Suprapubic skin (tissue), 4 donors: Measurements from ENCODE around the gene RASD2.

Experiments
- CTCF ChIP-seq, 2 donors: fragments of 200-600 bp in 1 of 2; fragments of 450-650 bp in 1 of 2; sonication (generic) in 1 of 2; IDR thresholded peaks; one replicate each; pipeline ENCODE4 v1.5.1; 2016 to 2019; ENCODE audit warnings: antibody characterized with exemption in 2 of 2, mild to moderate bottlenecking in 1 of 2, moderate library complexity in 1 of 2
- EP300 ChIP-seq: sonication (generic); formaldehyde crosslinking; IDR thresholded peaks from one replicate; pipeline ENCODE4 v1.6.1; 2017; ENCODE audit warnings: antibody characterized with exemption
- POLR2A ChIP-seq, 2 donors: fragments of 450-650 bp; IDR thresholded peaks; one replicate each; pipeline ENCODE4 v1.6.1; 2017; ENCODE audit warnings: antibody characterized with exemption in 2 of 2, mild to moderate bottlenecking in 2 of 2, moderate library complexity in 2 of 2
- POLR2AphosphoS5 ChIP-seq, 3 donors: sonication (generic); formaldehyde crosslinking; IDR thresholded peaks; one replicate each; pipeline ENCODE4 v1.6.1; 2017; ENCODE audit warnings: antibody characterized with exemption in 3 of 3

- TF ChIP-seq CTCF (IDR thresholded peaks at IDR 0.05), result no peak
- no peak for TF ChIP-seq POLR2A (IDR thresholded peaks at IDR 0.05)
- no peak for TF ChIP-seq EP300
- TF ChIP-seq POLR2AphosphoS5 (IDR thresholded peaks at IDR 0.05), result no peak
Measured at GRCh38 chr22:35558031-35558430, 17.4 kb downstream of the RASD2 start.
